Sigmoid colon (tissue), 4 donors: ENCODE results near the gene PTPN7.

ENCODE experiments used
- POLR2A ChIP-seq, 2 donors: fragments of 450-650 bp; IDR thresholded peaks; one replicate each; pipeline ENCODE4 v1.6.1; 2016; ENCODE audit warnings: antibody characterized with exemption in 2 of 2, mild to moderate bottlenecking in 2 of 2, moderate library complexity in 2 of 2
- POLR2AphosphoS5 ChIP-seq, 4 donors: sonication (generic); formaldehyde crosslinking; IDR thresholded peaks; one replicate each; pipeline ENCODE4 v1.6.1; 2017; ENCODE audit warnings: antibody characterized with exemption in 4 of 4
- TF ChIP-seq, protein P1 (sequence below), 4 experiments: fragments of 450-650 bp in 3 of 4; fragments of 200-600 bp in 1 of 4; IDR thresholded peaks; one replicate each; pipeline ENCODE4 v1.5.1; 2016 to 2019; ENCODE audit warnings: antibody characterized with exemption in 4 of 4, mild to moderate bottlenecking in 3 of 4, moderate library complexity in 2 of 4

DNA sequence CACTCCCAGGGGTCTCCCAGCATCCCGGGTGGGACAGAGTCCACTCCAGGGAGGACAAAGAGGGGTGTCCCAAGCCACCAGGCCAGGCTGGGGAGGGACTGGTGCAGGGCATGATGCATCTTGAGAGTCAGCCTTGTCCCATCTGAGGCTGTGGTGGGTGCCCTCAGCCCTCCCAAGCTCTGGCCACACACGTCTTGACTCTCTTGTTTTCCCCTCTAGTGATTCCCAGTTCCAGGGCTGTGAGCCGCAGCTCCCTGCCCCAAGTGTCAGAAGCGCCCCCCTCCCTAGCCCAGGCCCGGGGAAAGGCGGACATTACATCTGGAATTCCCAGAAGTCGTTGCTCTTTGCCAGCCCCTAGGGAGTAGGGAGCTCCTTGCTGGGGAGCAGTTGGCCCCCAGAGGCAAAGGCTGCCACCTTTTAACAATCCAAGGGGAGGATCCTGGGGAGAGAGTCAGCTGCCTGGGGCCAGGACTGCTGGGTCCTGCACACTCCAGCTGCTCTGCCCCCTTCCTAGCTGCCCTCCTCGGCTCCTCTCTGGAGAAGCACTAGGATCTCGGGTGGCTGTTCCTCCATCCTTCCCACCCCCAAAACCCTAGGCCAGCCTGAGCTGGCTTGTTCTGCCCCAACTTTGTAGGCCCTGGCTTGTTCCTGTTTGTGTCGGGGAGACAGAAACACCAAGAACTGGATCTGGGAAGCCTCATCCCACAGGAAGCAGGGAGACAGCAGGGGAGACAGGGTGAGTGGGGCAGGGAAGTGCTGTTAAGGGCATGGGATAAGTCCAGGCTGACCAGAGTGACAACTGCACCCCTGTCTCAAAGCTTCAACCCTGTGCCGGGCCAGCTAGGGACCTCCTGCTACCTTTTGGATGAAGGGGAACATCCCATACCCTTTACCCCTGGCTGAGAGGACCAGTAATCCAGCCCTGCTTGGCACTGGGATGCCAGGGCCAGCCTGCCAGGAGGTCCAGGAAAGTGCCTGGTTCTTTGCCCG is 3.2 kb upstream of the PTPN7 start:
- no peak for TF ChIP-seq POLR2AphosphoS5 (IDR thresholded peaks at IDR 0.05)
- TF ChIP-seq, protein P1, sequence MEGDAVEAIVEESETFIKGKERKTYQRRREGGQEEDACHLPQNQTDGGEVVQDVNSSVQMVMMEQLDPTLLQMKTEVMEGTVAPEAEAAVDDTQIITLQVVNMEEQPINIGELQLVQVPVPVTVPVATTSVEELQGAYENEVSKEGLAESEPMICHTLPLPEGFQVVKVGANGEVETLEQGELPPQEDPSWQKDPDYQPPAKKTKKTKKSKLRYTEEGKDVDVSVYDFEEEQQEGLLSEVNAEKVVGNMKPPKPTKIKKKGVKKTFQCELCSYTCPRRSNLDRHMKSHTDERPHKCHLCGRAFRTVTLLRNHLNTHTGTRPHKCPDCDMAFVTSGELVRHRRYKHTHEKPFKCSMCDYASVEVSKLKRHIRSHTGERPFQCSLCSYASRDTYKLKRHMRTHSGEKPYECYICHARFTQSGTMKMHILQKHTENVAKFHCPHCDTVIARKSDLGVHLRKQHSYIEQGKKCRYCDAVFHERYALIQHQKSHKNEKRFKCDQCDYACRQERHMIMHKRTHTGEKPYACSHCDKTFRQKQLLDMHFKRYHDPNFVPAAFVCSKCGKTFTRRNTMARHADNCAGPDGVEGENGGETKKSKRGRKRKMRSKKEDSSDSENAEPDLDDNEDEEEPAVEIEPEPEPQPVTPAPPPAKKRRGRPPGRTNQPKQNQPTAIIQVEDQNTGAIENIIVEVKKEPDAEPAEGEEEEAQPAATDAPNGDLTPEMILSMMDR (IDR thresholded peaks at IDR 0.05): no peak
- no peak for TF ChIP-seq POLR2A (IDR thresholded peaks at IDR 0.05)
